22Rv1 (cell line): ENCODE measurements around the gene ERAS.
"Not testable (repeated sequence)": the region's sequence is repeated elsewhere in the genome, so short reads cannot be mapped to it uniquely, and the experiment has no call there.

Experiments
- CTCF ChIP-seq: fragments of 450-650 bp; IDR thresholded peaks from 2 replicates; pipeline ENCODE4 v1.5.1; 2017; ENCODE audit warnings: mild to moderate bottlenecking
- ZFX ChIP-seq: fragments of 450-650 bp; IDR thresholded peaks from 2 replicates; pipeline ENCODE4 v1.6.1; 2017; ENCODE audit warnings: antibody characterized with exemption, borderline replicate concordance

- not testable (repeated sequence) for TF ChIP-seq CTCF, ZFX
Measured at GRCh38 chrX:48854121-48854804, 27.9 kb downstream of the ERAS start.
